Peyer's patch (tissue), 4 donors: ENCODE measurements around the gene LRRC3B. TPM values are rescaled to one million over a fixed set of nuclear protein-coding genes. Genes with fewer than 3 reads are reported as not detected.

Experiments
- DNase-seq, 3 donors: peaks; one replicate each; pipeline ENCODE4 v3.0.0-alpha.2; 2017 to 2019
- H3K27ac ChIP-seq, 4 donors: fragments of 200-600 bp; sonication (generic); one replicate each; pipeline ENCODE4 v1.5.1; 2016 to 2019
- H3K27me3 ChIP-seq, 2 donors: fragments of 200-600 bp; sonication (generic); one replicate each; pipeline ENCODE4 v1.5.1; 2019
- H3K36me3 ChIP-seq, 3 donors: fragments of 200-600 bp; sonication (generic); one replicate each; pipeline ENCODE4 v1.5.1; 2016 to 2019
- H3K4me1 ChIP-seq, 4 donors: fragments of 200-600 bp; sonication (generic); one replicate each; pipeline ENCODE4 v1.5.1; 2016 to 2019
- H3K4me3 ChIP-seq, 4 donors: fragments of 200-600 bp; sonication (generic); 1 replicate in 3 of 4; 2 replicates in 1 of 4; pipeline ENCODE4 v1.5.1; 2016 to 2019; ENCODE audit warnings: mild to moderate bottlenecking in 1 of 4
- H3K9me3 ChIP-seq, 4 donors: fragments of 200-600 bp; sonication (generic); one replicate each; pipeline ENCODE4 v1.5.1; 2016 to 2019; ENCODE audit warnings: mild to moderate bottlenecking in 1 of 4
- CTCF ChIP-seq, 6 experiments: fragments of 450-650 bp in 4 of 6; fragments of 200-600 bp in 2 of 6; sonication (generic) in 1 of 6; IDR thresholded peaks; one replicate each; pipeline ENCODE4 v1.5.1; 2017 to 2019; ENCODE audit warnings: antibody characterized with exemption in 6 of 6, mild to moderate bottlenecking in 3 of 6, moderate library complexity in 1 of 6
- POLR2A ChIP-seq, 2 donors: fragments of 450-650 bp; IDR thresholded peaks; one replicate each; pipeline ENCODE4 v1.5.1; 2017; ENCODE audit warnings: antibody characterized with exemption in 2 of 2, mild to moderate bottlenecking in 2 of 2, moderate library complexity in 2 of 2
- total RNA-seq, 4 donors: library from RNA; depleted of rRNA; stranded (reverse); fragments of >200 nt; gene quantifications; one replicate each; pipeline ENCODE4 v1.1.0, GENCODE V29; 2016

LRRC3B gene
- total RNA-seq, 4 donors from 2014 or later = not detected

GRCh38 chr3:26621176-26621575, 1.4 kb upstream of the LRRC3B start:
- no peak for DNase-seq
- Histone ChIP-seq H3K36me3 (no peaks in the 10 kb centered on the region), H3K27me3 (no peaks in the 10 kb centered on the region), H3K27ac (no peak overlapping the region), H3K4me1 (no peaks in the 10 kb centered on the region), H3K4me3 (no peak overlapping the region), H3K9me3 (no peaks in the 10 kb centered on the region)
- no peak for TF ChIP-seq CTCF (IDR thresholded peaks at IDR 0.05)
- no peak for TF ChIP-seq POLR2A (IDR thresholded peaks at IDR 0.05)

- Histone ChIP-seq H3K9me3 (no peaks in the 10 kb centered on the region), H3K4me1 (no peaks in the 10 kb centered on the region), H3K27me3 (no peaks in the 10 kb centered on the region), H3K4me3 (peak overlapping the region in 1 of 4 donors; percentile 39), H3K27ac (no peak overlapping the region), H3K36me3 (no peaks in the 10 kb centered on the region)
- DNase-seq = no peak
- TF ChIP-seq POLR2A (IDR thresholded peaks at IDR 0.05) = no peak
Measured at GRCh38 chr3:26621906-26622620, 509 bp upstream of the LRRC3B start.

- no peak for TF ChIP-seq CTCF (IDR thresholded peaks at IDR 0.05)
- TF ChIP-seq POLR2A (IDR thresholded peaks at IDR 0.05) = no peak
- Histone ChIP-seq H3K4me3 (peak overlapping the region in 1 of 4 donors; percentile 39), H3K27me3 (no peaks in the 10 kb centered on the region), H3K27ac (no peak overlapping the region), H3K9me3 (no peaks in the 10 kb centered on the region), H3K36me3 (no peaks in the 10 kb centered on the region), H3K4me1 (no peaks in the 10 kb centered on the region)
- DNase-seq = no peak
Measured at GRCh38 chr3:26623419-26624208, 1.0 kb downstream of the LRRC3B start.

- no peak for DNase-seq
- TF ChIP-seq CTCF (IDR thresholded peaks at IDR 0.05) = no peak
- TF ChIP-seq POLR2A (IDR thresholded peaks at IDR 0.05) = no peak
- peak overlapping the region in 1 of 4 donors; percentile 39 for H3K4me3 ChIP-seq
- H3K27ac ChIP-seq = no peak overlapping the region
- H3K36me3 ChIP-seq = no peaks in the 10 kb centered on the region
- no peaks in the 10 kb centered on the region for H3K4me1 ChIP-seq
- H3K27me3 ChIP-seq = no peaks in the 10 kb centered on the region
- no peaks in the 10 kb centered on the region for H3K9me3 ChIP-seq
Measured at GRCh38 chr3:26624209-26624765, 1.7 kb downstream of the LRRC3B start.

GRCh38 chr3:26625187-26625586, 2.6 kb downstream of the LRRC3B start:
- no peaks in the 10 kb centered on the region for H3K9me3 ChIP-seq
- DNase-seq = no peak
- TF ChIP-seq CTCF (IDR thresholded peaks at IDR 0.05) (no peak), POLR2A (IDR thresholded peaks at IDR 0.05) (no peak)

GRCh38 chr3:26627080-26627479, 4.5 kb downstream of the LRRC3B start:
- Histone ChIP-seq H3K4me1 (no peaks in the 10 kb centered on the region), H3K4me3 (no peak overlapping the region), H3K36me3 (no peaks in the 10 kb centered on the region), H3K27ac (no peak overlapping the region), H3K9me3 (no peaks in the 10 kb centered on the region), H3K27me3 (no peaks in the 10 kb centered on the region)
- no peak for DNase-seq
- TF ChIP-seq POLR2A (IDR thresholded peaks at IDR 0.05) = no peak
- TF ChIP-seq CTCF (IDR thresholded peaks at IDR 0.05) = no peak

More at GRCh38 chr3:26625187-26625586, 2.6 kb downstream of the LRRC3B start:
- Histone ChIP-seq H3K27me3 (no peaks in the 10 kb centered on the region), H3K4me1 (no peaks in the 10 kb centered on the region), H3K4me3 (no peak overlapping the region), H3K27ac (no peak overlapping the region), H3K36me3 (no peaks in the 10 kb centered on the region)
